T-cell (primary cell): ENCODE results near the gene RALY. TPM values are rescaled to one million over a fixed set of nuclear protein-coding genes. Genes with fewer than 3 reads are reported as not detected.
A peak's percentile ranks its signal among the peaks of the same experiment; 100 is the strongest.

ENCODE experiments used
- ATAC-seq, 4 experiments: fragments of 200-7000 bp in 3 of 4; fragments of 150-1000 bp in 1 of 4; cut with Tn5 transposase; replicated peaks in 1 of 4; 1 replicate in 3 of 4; 2 replicates in 1 of 4; pipeline ENCODE4 v1.10.0; 2021; ENCODE audit warnings: moderate library complexity in 3 of 4, mild to moderate bottlenecking in 2 of 4, moderate number of reproducible peaks in 1 of 4
- CTCF ChIA-PET, 2 donors: fragments of 300-600 bp; sonication (Branson Sonifier 250); formaldehyde crosslinking; loops; one replicate each; lab custom pipeline; 2022; ENCODE audit warnings: antibody characterized with exemption in 2 of 2; lab: Charles Lee
- POLR2A ChIA-PET, 2 donors: fragments of 300-600 bp; sonication (Branson Sonifier 250); formaldehyde crosslinking; loops; one replicate each; lab custom pipeline; 2022; ENCODE audit warnings: antibody characterized with exemption in 2 of 2; lab: Charles Lee
- DNase-seq, 35 experiments: peaks; one replicate each; pipeline versions ENCODE4 v3.0.0 to v3.0.0-alpha.2; 2013 to 2023
- H3K27ac ChIP-seq: one replicate; pipeline ENCODE4 v1.5.1; 2013; ENCODE audit warnings: low read length
- H3K27me3 ChIP-seq, 2 experiments: replicated peaks in 1 of 2; 1 replicate in 1 of 2; 2 replicates in 1 of 2; pipeline versions ENCODE4 v1.6.1 to v1.7.0; 2013; ENCODE audit warnings: low read length in 1 of 2, mixed read lengths in 1 of 2; ENCODE audit not compliant: control insufficient read depth in 2 of 2, insufficient read depth in 2 of 2; ENCODE audit errors: extremely low read depth in 1 of 2
- H3K36me3 ChIP-seq, 2 donors: 1 replicate in 1 of 2; 2 replicates in 1 of 2; pipeline versions ENCODE4 v1.6.1 to v1.7.0; 2013; ENCODE audit warnings: low read length in 1 of 2; ENCODE audit not compliant: control insufficient read depth in 2 of 2, insufficient read depth in 1 of 2; ENCODE audit errors: extremely low read depth in 1 of 2
- H3K4me1 ChIP-seq, 2 experiments: 1 replicate in 1 of 2; 2 replicates in 1 of 2; pipeline versions ENCODE4 v1.6.1 to v1.7.0; 2013; ENCODE audit warnings: low read length in 2 of 2, mixed read lengths in 1 of 2; ENCODE audit not compliant: insufficient read depth in 2 of 2, control insufficient read depth in 1 of 2; ENCODE audit errors: extremely low read depth in 1 of 2
- H3K4me3 ChIP-seq, 2 donors: 1 replicate in 1 of 2; 2 replicates in 1 of 2; pipeline versions ENCODE4 v1.5.1 to v1.7.0; 2013; ENCODE audit warnings: mild to moderate bottlenecking in 2 of 2, low read length in 1 of 2, moderate library complexity in 1 of 2; ENCODE audit not compliant: control insufficient read depth in 1 of 2; ENCODE audit errors: extremely low read depth in 1 of 2
- H3K9me3 ChIP-seq: 2 replicates; pipeline ENCODE4 v1.7.0; 2013
- H3K27ac Mint-ChIP-seq, 2 donors: one replicate each; pipeline ENCODE4 v1.8.0; 2020 to 2021; ENCODE audit warnings: mild to moderate bottlenecking in 2 of 2, mixed read lengths in 2 of 2
- H3K27me3 Mint-ChIP-seq, 2 donors: one replicate each; pipeline ENCODE4 v1.8.0; 2021 to 2022; ENCODE audit warnings: mixed read lengths in 2 of 2
- H3K36me3 Mint-ChIP-seq: one replicate; pipeline ENCODE4 v1.8.0; 2021; ENCODE audit warnings: mixed read lengths
- H3K4me1 Mint-ChIP-seq, 3 donors: one replicate each; pipeline ENCODE4 v1.8.0; 2020 to 2022; ENCODE audit warnings: mixed read lengths in 3 of 3, mild to moderate bottlenecking in 1 of 3
- H3K4me3 Mint-ChIP-seq, 3 donors: one replicate each; pipeline ENCODE4 v1.8.0; 2020 to 2022; ENCODE audit warnings: mild to moderate bottlenecking in 3 of 3, mixed read lengths in 3 of 3, moderate library complexity in 3 of 3
- H3K9me3 Mint-ChIP-seq, 3 donors: one replicate each; pipeline ENCODE4 v1.8.0; 2020 to 2022; ENCODE audit warnings: mixed read lengths in 3 of 3
- WGBS: methylation state at CpG from one replicate; pipeline ENCODE4 v1.1.5; 2013; ENCODE audit warnings: missing lambda C conversion rate; ENCODE audit not compliant: insufficient coverage; 5-methylcytosine and 5-hydroxymethylcytosine counted together
- total RNA-seq, 35 experiments: library from RNA in 6 of 35; stranded (reverse) in 6 of 35; fragments of 120-200 nt in 1 of 35; gene quantifications; one replicate each; pipeline versions ENCODE4 v1.2.1 to v1.2.4 and lab custom pipeline; 2013 to 2026

RALY gene
- total RNA-seq, 5 donors from 2014 or later (not counting 1 experiment from before 2014, with no cell fraction given), result 110 to 126 (median 125) TPM

DNA sequence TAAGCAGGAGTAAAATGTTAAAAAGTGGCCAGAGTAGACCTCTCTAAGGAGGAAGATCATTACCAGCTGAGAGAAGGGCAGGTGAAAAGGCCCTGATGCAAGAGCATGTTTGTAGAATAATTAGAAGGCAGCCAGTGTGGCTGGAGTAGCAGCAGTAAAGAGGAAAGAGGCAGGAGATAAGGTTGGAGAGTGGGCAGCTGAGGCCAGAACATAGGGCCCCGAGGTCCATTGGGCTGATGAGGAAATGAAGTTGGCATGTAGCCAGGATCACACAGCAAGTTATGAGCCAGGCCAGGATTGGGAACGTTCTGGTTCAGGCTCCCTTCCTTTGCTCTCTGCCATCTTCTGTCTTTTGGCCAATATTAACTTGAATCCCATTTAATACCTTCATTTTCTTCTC, 51.6 kb downstream of the RALY start:
- Histone ChIP-seq H3K4me3 (no peak overlapping the region), H3K9me3 (no peaks in the 10 kb centered on the region), H3K36me3 (peaks cover 4 to 7% of the 10 kb centered on the region in 2 donors), H3K27me3 (no peaks in the 10 kb centered on the region), H3K27ac (no peak overlapping the region), H3K4me1 (peaks cover 0 to 25% of the 10 kb centered on the region in 2 experiments)
- CTCF ChIA-PET, result interaction anchor here in 1 of 2 donors (0.5 kb wide), 1 partner anchor 130 kb away, joined by 3 read pairs; no protein-coding TSS in a partner anchor
- no peaks in the 10 kb centered on the region for H3K27me3 Mint-ChIP-seq
- DNase-seq (no peak), ATAC-seq (no peak)
- WGBS, result 71% methylated on average over 1 of the region's 2 CpGs
- peaks cover 10% of the 10 kb centered on the region for H3K36me3 Mint-ChIP-seq
- POLR2A ChIA-PET, result interaction anchor here in 1 of 2 donors (0.6 kb wide), 1 partner anchor 1726 kb away, joined by 5 read pairs; no protein-coding TSS in a partner anchor
- peak overlapping the region in 1 of 2 donors; percentile 23 for H3K27ac Mint-ChIP-seq
- H3K9me3 Mint-ChIP-seq, result no peaks in the 10 kb centered on the region
- H3K4me1 Mint-ChIP-seq, result peaks cover 88 to 94% (median 94%) of the 10 kb centered on the region in 3 donors
- H3K4me3 Mint-ChIP-seq, result no peak overlapping the region

GRCh38 chr20:34045930-34046725, 52.4 kb downstream of the RALY start:
- ATAC-seq (no peak), DNase-seq (no peak)
- POLR2A ChIA-PET, result no interaction called here
- Histone ChIP-seq H3K4me3 (no peak overlapping the region), H3K27me3 (no peaks in the 10 kb centered on the region), H3K4me1 (peaks cover 0 to 25% of the 10 kb centered on the region in 2 experiments), H3K36me3 (peaks cover 4 to 7% of the 10 kb centered on the region in 2 donors), H3K9me3 (no peaks in the 10 kb centered on the region), H3K27ac (no peak overlapping the region)
- peaks cover 10% of the 10 kb centered on the region for H3K36me3 Mint-ChIP-seq
- H3K4me3 Mint-ChIP-seq, result no peak overlapping the region
- WGBS, result 100% methylated on average over 1 of the region's 5 CpGs
- H3K9me3 Mint-ChIP-seq, result no peaks in the 10 kb centered on the region
- peak overlapping the region; percentile 28 to 37 for H3K27ac Mint-ChIP-seq
- peaks cover 86 to 94% (median 94%) of the 10 kb centered on the region in 3 donors for H3K4me1 Mint-ChIP-seq
- no peaks in the 10 kb centered on the region for H3K27me3 Mint-ChIP-seq
- CTCF ChIA-PET, result no interaction called here

- Mint-ChIP-seq H3K27ac (peak overlapping the region in 1 of 2 donors; percentile 25), H3K27me3 (no peaks in the 10 kb centered on the region), H3K9me3 (no peaks in the 10 kb centered on the region), H3K4me3 (no peak overlapping the region), H3K36me3 (peaks cover 10% of the 10 kb centered on the region), H3K4me1 (peaks cover 86 to 94% (median 93%) of the 10 kb centered on the region in 3 donors)
- peaks cover 4 to 7% of the 10 kb centered on the region in 2 donors for H3K36me3 ChIP-seq
- ATAC-seq, result no peak
- H3K4me3 ChIP-seq, result no peak overlapping the region
- POLR2A ChIA-PET, result interaction anchor here in 1 of 2 donors (0.6 kb wide), 1 partner anchor 574 kb away, joined by 3 read pairs; no protein-coding TSS in a partner anchor
- peaks cover 0 to 19% of the 10 kb centered on the region in 2 experiments for H3K4me1 ChIP-seq
- CTCF ChIA-PET, result no interaction called here
- no peaks in the 10 kb centered on the region for H3K27me3 ChIP-seq
- 100% methylated on average over 3 of the region's 7 CpGs for WGBS
- no peak overlapping the region for H3K27ac ChIP-seq
- DNase-seq, result no peak
- H3K9me3 ChIP-seq, result no peaks in the 10 kb centered on the region
Measured at GRCh38 chr20:34047010-34047687, 53.4 kb downstream of the RALY start.

DNA sequence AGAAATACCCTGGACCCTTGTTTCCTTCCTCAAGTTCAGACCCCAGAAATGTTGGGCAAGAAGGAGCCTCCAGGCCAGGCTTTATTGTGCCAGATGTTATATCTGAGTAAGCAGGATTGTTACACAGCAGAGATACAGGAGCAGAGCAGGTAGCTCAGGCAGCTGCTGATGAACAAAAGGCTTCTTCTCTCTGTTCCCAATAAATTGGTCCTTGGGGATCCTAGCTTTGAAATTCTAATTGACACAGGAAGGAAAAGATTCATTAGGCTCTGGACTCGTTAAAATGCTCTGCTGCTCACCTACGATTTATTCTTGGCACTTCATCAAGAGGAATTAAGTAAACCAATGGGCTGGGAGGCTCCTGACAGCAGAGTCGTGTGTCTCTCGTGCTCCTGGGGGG, 54.2 kb downstream of the RALY start:
- peaks cover 86 to 94% (median 93%) of the 10 kb centered on the region in 3 donors for H3K4me1 Mint-ChIP-seq
- H3K4me1 ChIP-seq, result peaks cover 0 to 17% of the 10 kb centered on the region in 2 experiments
- no peak overlapping the region for H3K27ac Mint-ChIP-seq
- peaks cover 10% of the 10 kb centered on the region for H3K36me3 Mint-ChIP-seq
- no peak overlapping the region for H3K4me3 ChIP-seq
- H3K27me3 ChIP-seq, result no peaks in the 10 kb centered on the region
- H3K9me3 ChIP-seq, result no peaks in the 10 kb centered on the region
- POLR2A ChIA-PET, result no interaction called here
- no peaks in the 10 kb centered on the region for H3K27me3 Mint-ChIP-seq
- CTCF ChIA-PET, result no interaction called here
- 84% methylated on average over 2 of the region's 4 CpGs for WGBS
- H3K9me3 Mint-ChIP-seq, result no peaks in the 10 kb centered on the region
- no peak for ATAC-seq
- no peak for DNase-seq
- no peak overlapping the region for H3K27ac ChIP-seq
- H3K4me3 Mint-ChIP-seq, result no peak overlapping the region
- H3K36me3 ChIP-seq, result peaks cover 4 to 7% of the 10 kb centered on the region in 2 donors

GRCh38 chr20:34049389-34049788, 55.7 kb downstream of the RALY start:
- CTCF ChIA-PET, result no interaction called here
- POLR2A ChIA-PET, result interaction anchor here in 1 of 2 donors (0.5 kb wide), 1 partner anchor 9 kb away, joined by 4 read pairs; no protein-coding TSS in a partner anchor
- H3K4me1 Mint-ChIP-seq, result peaks cover 85 to 95% (median 93%) of the 10 kb centered on the region in 3 donors
- peaks cover 0 to 25% of the 10 kb centered on the region in 2 experiments for H3K4me1 ChIP-seq
- DNase-seq (no peak), ATAC-seq (no peak)
- H3K4me3 ChIP-seq, result no peak overlapping the region
- no CpG with 5 or more reads among the region's 1 CpG for WGBS
- H3K9me3 Mint-ChIP-seq, result no peaks in the 10 kb centered on the region
- peak overlapping the region in 1 of 2 donors; percentile 10 for H3K27ac Mint-ChIP-seq
- H3K27me3 Mint-ChIP-seq, result no peaks in the 10 kb centered on the region
- H3K9me3 ChIP-seq, result no peaks in the 10 kb centered on the region
- H3K36me3 ChIP-seq, result peaks cover 4 to 7% of the 10 kb centered on the region in 2 donors
- H3K36me3 Mint-ChIP-seq, result peaks cover 2% of the 10 kb centered on the region
- H3K27me3 ChIP-seq, result no peaks in the 10 kb centered on the region
- H3K4me3 Mint-ChIP-seq, result no peak overlapping the region
- no peak overlapping the region for H3K27ac ChIP-seq
